Loucy (cell line): ENCODE results near the gene GAK.

Source experiments
- H2AFZ ChIP-seq: fragments of 200-600 bp; sonication (generic); 2 replicates; pipeline ENCODE4 v1.6.0; 2016; ENCODE audit warnings: antibody characterized with exemption, mild to moderate bottlenecking, low read length, moderate library complexity
- H3F3A ChIP-seq: fragments of 200-600 bp; 2 replicates; pipeline ENCODE4 v1.6.0; 2016; ENCODE audit warnings: antibody characterized with exemption, low read depth, mild to moderate bottlenecking
- H3K27me3 ChIP-seq: fragments of 200-600 bp; sonication (generic); 2 replicates; pipeline ENCODE4 v1.6.1; 2014; ENCODE audit warnings: low read length, mild to moderate bottlenecking; ENCODE audit not compliant: insufficient read depth, poor library complexity, severe bottlenecking
- H3K36me3 ChIP-seq: fragments of 200-600 bp; sonication (generic); 2 replicates; pipeline ENCODE4 v1.6.1; 2016; ENCODE audit warnings: low read length; ENCODE audit not compliant: insufficient read depth
- H3K4me1 ChIP-seq: fragments of 200-600 bp; sonication (generic); 2 replicates; pipeline ENCODE4 v1.5.1; 2014; ENCODE audit warnings: low read length, mild to moderate bottlenecking; ENCODE audit not compliant: insufficient read depth, poor library complexity, severe bottlenecking
- H3K4me2 ChIP-seq: fragments of 200-600 bp; sonication (generic); 2 replicates; pipeline ENCODE4 v1.6.0; 2014; ENCODE audit warnings: antibody characterized with exemption, low read length, low read depth, mild to moderate bottlenecking; ENCODE audit not compliant: poor library complexity, severe bottlenecking
- H3K4me3 ChIP-seq: fragments of 200-600 bp; sonication (generic); 2 replicates; pipeline ENCODE4 v1.5.1; 2014; ENCODE audit warnings: low read length, mild to moderate bottlenecking, mixed read lengths; ENCODE audit not compliant: poor library complexity, severe bottlenecking
- H3K79me2 ChIP-seq: fragments of 200-600 bp; sonication (generic); 2 replicates; pipeline ENCODE4 v1.6.1; 2014; ENCODE audit warnings: low read length; ENCODE audit not compliant: insufficient read depth
- H3K9ac ChIP-seq: fragments of 200-600 bp; sonication (generic); 2 replicates; pipeline ENCODE4 v1.6.0; 2014; ENCODE audit warnings: mild to moderate bottlenecking, low read depth, low read length, moderate library complexity; ENCODE audit not compliant: poor library complexity, severe bottlenecking
- H3K9me2 ChIP-seq: fragments of 200-600 bp; sonication (generic); replicated peaks from 2 replicates; pipeline ENCODE4 v1.6.1; 2016; ENCODE audit warnings: low read depth, low read length, mixed read lengths
- H3K9me3 ChIP-seq: fragments of 200-600 bp; sonication (generic); 2 replicates; pipeline ENCODE4 v1.6.1; 2014; ENCODE audit warnings: mild to moderate bottlenecking, antibody characterized with exemption, low read length, low read depth; ENCODE audit not compliant: insufficient read depth
- H4K20me1 ChIP-seq: fragments of 200-600 bp; sonication (generic); 2 replicates; pipeline ENCODE4 v1.6.0; 2014; ENCODE audit warnings: antibody characterized with exemption, low read length, mild to moderate bottlenecking; ENCODE audit not compliant: insufficient read depth, poor library complexity, severe bottlenecking
- EZH2phosphoT487 ChIP-seq: fragments of 200-600 bp; IDR thresholded peaks from 2 replicates; pipeline ENCODE4 v1.6.1; 2018; ENCODE audit warnings: antibody characterized with exemption, mild to moderate bottlenecking, moderate library complexity, borderline replicate concordance
- TF ChIP-seq, protein P1 (sequence below): fragments of 200-600 bp; sonication (generic); conservative IDR thresholded peaks from 2 replicates; pipeline ENCODE4 v1.5.1; 2014; ENCODE audit warnings: mild to moderate bottlenecking, antibody characterized with exemption, low read length

GAK gene

DNA sequence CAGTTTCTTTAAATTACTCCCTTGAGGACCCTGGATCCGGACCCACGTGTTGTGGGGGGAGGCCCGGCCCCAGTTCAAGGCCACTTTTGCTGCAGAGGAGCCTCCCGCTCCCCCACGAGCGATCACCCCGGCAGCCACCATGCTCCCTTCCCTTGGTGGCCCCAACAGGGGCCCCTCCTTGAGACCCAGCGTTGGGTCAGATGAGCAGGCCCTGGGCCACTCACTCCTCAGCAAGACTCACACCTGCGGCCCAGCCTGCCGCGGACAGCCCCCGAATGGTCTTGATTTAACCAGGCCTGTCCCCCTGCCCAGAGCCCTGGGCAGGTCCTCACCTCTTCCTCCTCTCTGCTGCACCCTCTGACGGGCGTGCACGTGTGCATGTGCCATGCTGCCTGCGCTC is 110.5 kb downstream of the GAK start:
- no peaks in the 10 kb centered on the region for H3K79me2 ChIP-seq
- no peaks in the 10 kb centered on the region for H3K9me2 ChIP-seq
- no peak overlapping the region for H3K4me3 ChIP-seq
- no peaks in the 10 kb centered on the region for H3K27me3 ChIP-seq
- no peak overlapping the region for H2AFZ ChIP-seq
- TF ChIP-seq EZH2phosphoT487 = no peak
- TF ChIP-seq, protein P1, sequence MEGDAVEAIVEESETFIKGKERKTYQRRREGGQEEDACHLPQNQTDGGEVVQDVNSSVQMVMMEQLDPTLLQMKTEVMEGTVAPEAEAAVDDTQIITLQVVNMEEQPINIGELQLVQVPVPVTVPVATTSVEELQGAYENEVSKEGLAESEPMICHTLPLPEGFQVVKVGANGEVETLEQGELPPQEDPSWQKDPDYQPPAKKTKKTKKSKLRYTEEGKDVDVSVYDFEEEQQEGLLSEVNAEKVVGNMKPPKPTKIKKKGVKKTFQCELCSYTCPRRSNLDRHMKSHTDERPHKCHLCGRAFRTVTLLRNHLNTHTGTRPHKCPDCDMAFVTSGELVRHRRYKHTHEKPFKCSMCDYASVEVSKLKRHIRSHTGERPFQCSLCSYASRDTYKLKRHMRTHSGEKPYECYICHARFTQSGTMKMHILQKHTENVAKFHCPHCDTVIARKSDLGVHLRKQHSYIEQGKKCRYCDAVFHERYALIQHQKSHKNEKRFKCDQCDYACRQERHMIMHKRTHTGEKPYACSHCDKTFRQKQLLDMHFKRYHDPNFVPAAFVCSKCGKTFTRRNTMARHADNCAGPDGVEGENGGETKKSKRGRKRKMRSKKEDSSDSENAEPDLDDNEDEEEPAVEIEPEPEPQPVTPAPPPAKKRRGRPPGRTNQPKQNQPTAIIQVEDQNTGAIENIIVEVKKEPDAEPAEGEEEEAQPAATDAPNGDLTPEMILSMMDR = no peak
- no peak overlapping the region for H3K9ac ChIP-seq
- H4K20me1 ChIP-seq = no peaks in the 10 kb centered on the region
- H3K4me1 ChIP-seq = no peaks in the 10 kb centered on the region
- H3K4me2 ChIP-seq = no peak overlapping the region
- H3K36me3 ChIP-seq = no peaks in the 10 kb centered on the region
- no peaks in the 10 kb centered on the region for H3F3A ChIP-seq
- H3K9me3 ChIP-seq = no peaks in the 10 kb centered on the region; the same call in 1 of the 2 replicates

DNA sequence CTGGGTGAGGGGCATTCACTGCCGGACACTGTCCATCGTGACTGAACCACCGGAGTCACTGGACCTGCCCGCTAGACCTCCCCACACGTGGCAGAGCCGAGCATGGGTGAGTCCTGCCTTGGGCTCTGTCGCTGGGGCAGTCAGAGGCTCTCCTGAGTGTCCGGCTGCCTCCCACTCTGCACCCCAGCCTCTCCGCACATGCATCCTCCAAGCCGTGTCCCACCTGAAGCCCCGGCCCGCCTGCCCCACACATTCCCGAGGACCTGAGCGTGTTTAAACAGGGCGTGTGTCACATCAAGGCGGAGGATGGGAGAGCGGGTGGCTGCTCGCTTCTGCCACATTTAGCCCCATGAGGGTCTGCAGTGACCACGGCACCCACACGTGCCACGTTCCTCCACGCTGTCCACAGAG is 110.9 kb downstream of the GAK start:
- no peaks in the 10 kb centered on the region for H4K20me1 ChIP-seq
- no peaks in the 10 kb centered on the region for H3K27me3 ChIP-seq
- H3K9me2 ChIP-seq = no peaks in the 10 kb centered on the region
- H3F3A ChIP-seq = no peaks in the 10 kb centered on the region
- no peaks in the 10 kb centered on the region for H3K36me3 ChIP-seq
- no peaks in the 10 kb centered on the region for H3K4me1 ChIP-seq
- no peak overlapping the region for H3K4me2 ChIP-seq
- TF ChIP-seq EZH2phosphoT487 = no peak
- TF ChIP-seq, protein P1 = no peak
- no peak overlapping the region for H3K9ac ChIP-seq
- H3K4me3 ChIP-seq = no peak overlapping the region
- H3K79me2 ChIP-seq = no peaks in the 10 kb centered on the region
- H3K9me3 ChIP-seq = no peaks in the 10 kb centered on the region; the same call in 1 of the 2 replicates
- no peak overlapping the region for H2AFZ ChIP-seq

DNA sequence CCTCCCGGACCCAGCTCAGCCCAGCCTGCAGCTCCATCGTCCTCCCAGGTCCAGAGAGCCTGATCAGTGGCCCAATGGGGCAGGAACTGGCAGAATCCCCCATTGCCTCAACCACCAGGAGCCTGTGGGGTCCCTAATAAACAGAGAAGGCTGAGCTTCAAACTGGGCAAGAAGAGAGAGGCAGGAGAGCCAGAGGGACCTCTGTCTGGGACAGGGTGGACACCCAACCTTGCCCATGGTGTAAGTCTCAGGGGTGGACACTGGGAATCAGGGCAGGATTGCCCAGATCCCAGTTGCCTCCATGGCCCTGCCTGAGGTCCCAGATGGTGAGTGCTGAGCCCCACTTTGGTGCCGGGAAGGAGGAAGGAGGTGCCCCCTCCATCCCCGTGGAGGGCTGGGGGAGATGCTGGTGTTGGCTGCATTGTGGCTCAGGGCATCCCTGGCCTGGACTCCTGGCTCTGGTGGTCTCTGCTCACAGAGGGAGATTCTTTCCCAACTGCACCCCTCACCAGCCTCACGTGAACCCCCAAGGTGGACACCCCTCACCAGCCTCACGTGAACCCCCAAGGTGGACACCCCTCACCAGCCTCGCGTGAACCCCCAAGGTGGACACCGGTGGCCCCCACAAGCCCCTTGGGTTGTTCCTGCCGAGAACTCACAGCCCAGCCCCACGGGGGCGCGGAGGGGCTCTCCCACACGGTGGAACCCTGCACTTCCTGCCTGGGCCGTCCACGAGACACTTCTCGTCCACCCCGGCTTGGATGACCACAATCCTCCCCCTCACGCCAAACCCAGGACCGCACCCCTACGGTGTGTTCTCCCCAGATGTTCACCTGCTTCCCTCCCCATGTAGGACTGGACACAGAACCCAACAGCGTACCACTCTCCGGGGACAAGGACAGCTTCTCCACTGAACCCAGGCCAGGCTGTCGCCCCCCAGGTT is 111.6 kb downstream of the GAK start:
- TF ChIP-seq EZH2phosphoT487 = no peak
- TF ChIP-seq, protein P1 = no peak
- H3K36me3 ChIP-seq = no peaks in the 10 kb centered on the region

More for the DNA sequence above, 111.6 kb downstream of the GAK start:
- H3K79me2 ChIP-seq = no peaks in the 10 kb centered on the region
- no peaks in the 10 kb centered on the region for H3K9me2 ChIP-seq
- H3K4me3 ChIP-seq = no peak overlapping the region
- H3F3A ChIP-seq = no peaks in the 10 kb centered on the region
- no peaks in the 10 kb centered on the region; the same call in 1 of the 2 replicates for H3K9me3 ChIP-seq
- no peak overlapping the region for H2AFZ ChIP-seq
- H3K4me2 ChIP-seq = no peak overlapping the region
- no peaks in the 10 kb centered on the region for H4K20me1 ChIP-seq
- H3K4me1 ChIP-seq = no peaks in the 10 kb centered on the region
- no peaks in the 10 kb centered on the region for H3K27me3 ChIP-seq
- H3K9ac ChIP-seq = no peak overlapping the region
